Pancreas (tissue), 10 donors: ENCODE measurements around the gene ACLY. TPM values are rescaled to one million over a fixed set of nuclear protein-coding genes. Genes with fewer than 3 reads are reported as not detected.
"Not testable (repeated sequence)": the region's sequence is repeated elsewhere in the genome, so short reads cannot be mapped to it uniquely, and the experiment has no call there.

Experiments used
- ATAC-seq, 4 donors: fragments of 200-7000 bp; cut with Tn5 transposase; one replicate each; pipeline versions ENCODE4 v1.8.0 to v1.9.1; 2020; ENCODE audit warnings: mild to moderate bottlenecking in 4 of 4, moderate library complexity in 4 of 4
- DNase-seq, 6 donors: peaks; one replicate each; pipeline ENCODE4 v3.0.0-alpha.2; 2020
- FAIRE-seq: peaks from 2 replicates; lab custom pipeline; 2012; peaks lifted over from hg19 to GRCh38; lab: Jason Lieb, UNC
- H3K27ac ChIP-seq, 4 donors: fragments of 200-600 bp; sonication (generic); 1 replicate in 3 of 4; 2 replicates in 1 of 4; pipeline versions ENCODE4 v1.5.0 to v1.8.0; 2020
- H3K27me3 ChIP-seq, 4 donors: fragments of 200-600 bp; one replicate each; pipeline ENCODE4 v1.8.0; 2021
- H3K36me3 ChIP-seq, 3 donors: fragments of 200-600 bp; sonication (generic) in 1 of 3; one replicate each; pipeline versions ENCODE4 v1.5.0 to v1.8.0; 2020 to 2021
- H3K4me1 ChIP-seq, 3 donors: fragments of 200-600 bp; one replicate each; pipeline ENCODE4 v1.8.0; 2021
- H3K4me3 ChIP-seq, 4 donors: fragments of 200-600 bp; sonication (generic) in 2 of 4; one replicate each; pipeline versions ENCODE4 v1.5.0 to v1.8.0; 2020 to 2021
- H3K9me3 ChIP-seq, 4 donors: fragments of 200-600 bp; one replicate each; pipeline ENCODE4 v1.8.0; 2021
- WGBS, 2 donors: extraction: QIAGEN DNeasy Blood & Tissue Kit; methylation state at CpG; one replicate each; pipeline ENCODE4 v1.1.7; 2013; 5-methylcytosine and 5-hydroxymethylcytosine counted together
- intact Hi-C, 3 donors: fragments of 100-400 bp; cut with DNase I; formaldehyde crosslinking; loops; one replicate each; pipeline versions ENCODE4 v1.11.1 to v1.14.2; 2022
- polyA plus RNA-seq, 2 donors: library from polyadenylated mRNA; stranded (reverse); fragments of 200-250 nt; gene quantifications; one replicate each; pipeline ENCODE4 v1.2.3, GENCODE V29; 2013
- total RNA-seq, 6 donors: library from RNA; stranded (reverse); fragmentation: NEBNext Ultra II Directional in 4 of 6; extraction: Animal tissue kit (Norgen Biotek cat#: 25700) in 4 of 6; gene quantifications; one replicate each; pipeline versions ENCODE4 v1.2.1 to v1.2.4, GENCODE V29; 2021 to 2023
- TF ChIP-seq, protein P1 (sequence below), 4 donors: fragments of 200-600 bp; sonication (generic) in 3 of 4; IDR thresholded peaks; one replicate each; pipeline versions ENCODE4 v1.5.0 to v1.8.0; 2021; ENCODE audit warnings: antibody characterized with exemption in 4 of 4
- donor health status: healthy with polysubstance abuse.
- donor health status: DM: no; HTN: no; CAD: no; lungs with moderate emphysema.
- donor health status: DM: no; HTN: no; CAD: no.
- donor health status: control.
- donor health status: control.
- donor health status: Bipolar disorder and iron deficiency.
- donor health status: DM: yes; HTN: yes; CAD: no.
- donor health status: DM: no; HTN: no; CAD: no.
- donor health status: DM: no; HTN: no; CAD: no.
- donor health status: DM: yes; HTN: yes; CAD: no.

The ACLY gene
- total and polyA plus RNA-seq, 8 donors = 22.0 to 101 (median 58.3) TPM

DNA sequence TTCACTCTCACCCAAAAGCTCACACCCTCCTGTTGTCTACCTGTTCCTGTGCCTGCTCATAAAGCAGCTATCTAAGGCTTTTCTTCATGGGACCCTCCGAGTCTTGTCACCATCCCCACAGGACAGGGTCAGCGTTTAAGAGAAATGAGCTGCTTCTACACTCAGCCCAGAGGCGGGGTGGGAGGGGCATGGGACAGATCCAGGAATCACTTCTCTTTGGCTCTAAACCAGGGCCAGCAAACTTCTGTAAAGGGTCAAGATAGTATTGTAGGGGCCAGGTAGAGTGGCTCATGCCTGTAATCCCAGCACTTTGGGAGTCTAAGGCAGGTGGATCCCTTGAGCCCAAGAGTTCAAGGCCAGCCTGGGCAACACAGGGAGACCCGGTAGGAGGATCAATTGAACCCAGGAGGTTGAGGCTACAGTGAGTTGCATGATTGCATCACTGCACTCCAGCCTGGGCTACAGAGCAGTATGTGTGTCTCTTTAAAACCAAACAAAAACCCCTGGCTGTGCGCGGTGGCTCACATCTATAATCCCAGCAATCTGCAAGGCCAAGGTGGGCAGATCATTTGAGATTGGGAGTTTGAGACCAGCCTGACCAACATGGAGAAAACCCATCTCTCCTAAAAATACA is 30.3 kb downstream of the ACLY start:
- no peak overlapping the region for H3K4me3 ChIP-seq
- TF ChIP-seq, protein P1, sequence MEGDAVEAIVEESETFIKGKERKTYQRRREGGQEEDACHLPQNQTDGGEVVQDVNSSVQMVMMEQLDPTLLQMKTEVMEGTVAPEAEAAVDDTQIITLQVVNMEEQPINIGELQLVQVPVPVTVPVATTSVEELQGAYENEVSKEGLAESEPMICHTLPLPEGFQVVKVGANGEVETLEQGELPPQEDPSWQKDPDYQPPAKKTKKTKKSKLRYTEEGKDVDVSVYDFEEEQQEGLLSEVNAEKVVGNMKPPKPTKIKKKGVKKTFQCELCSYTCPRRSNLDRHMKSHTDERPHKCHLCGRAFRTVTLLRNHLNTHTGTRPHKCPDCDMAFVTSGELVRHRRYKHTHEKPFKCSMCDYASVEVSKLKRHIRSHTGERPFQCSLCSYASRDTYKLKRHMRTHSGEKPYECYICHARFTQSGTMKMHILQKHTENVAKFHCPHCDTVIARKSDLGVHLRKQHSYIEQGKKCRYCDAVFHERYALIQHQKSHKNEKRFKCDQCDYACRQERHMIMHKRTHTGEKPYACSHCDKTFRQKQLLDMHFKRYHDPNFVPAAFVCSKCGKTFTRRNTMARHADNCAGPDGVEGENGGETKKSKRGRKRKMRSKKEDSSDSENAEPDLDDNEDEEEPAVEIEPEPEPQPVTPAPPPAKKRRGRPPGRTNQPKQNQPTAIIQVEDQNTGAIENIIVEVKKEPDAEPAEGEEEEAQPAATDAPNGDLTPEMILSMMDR (IDR thresholded peaks at IDR 0.05) = no peak
- no peaks in the 10 kb centered on the region for H3K9me3 ChIP-seq
- no peak overlapping the region for H3K27ac ChIP-seq
- intact Hi-C loops = no loop called here
- 73% methylated on average over 6 of the region's 6 CpGs for WGBS, 2 donors
- peaks cover 26 to 89% (median 54%) of the 10 kb centered on the region in 3 donors for H3K36me3 ChIP-seq
- ATAC-seq (peak in 1 of 4 donors; percentile 15), FAIRE-seq (no peak), DNase-seq (no peak)
- no peaks in the 10 kb centered on the region for H3K27me3 ChIP-seq
- no peaks in the 10 kb centered on the region for H3K4me1 ChIP-seq

DNA sequence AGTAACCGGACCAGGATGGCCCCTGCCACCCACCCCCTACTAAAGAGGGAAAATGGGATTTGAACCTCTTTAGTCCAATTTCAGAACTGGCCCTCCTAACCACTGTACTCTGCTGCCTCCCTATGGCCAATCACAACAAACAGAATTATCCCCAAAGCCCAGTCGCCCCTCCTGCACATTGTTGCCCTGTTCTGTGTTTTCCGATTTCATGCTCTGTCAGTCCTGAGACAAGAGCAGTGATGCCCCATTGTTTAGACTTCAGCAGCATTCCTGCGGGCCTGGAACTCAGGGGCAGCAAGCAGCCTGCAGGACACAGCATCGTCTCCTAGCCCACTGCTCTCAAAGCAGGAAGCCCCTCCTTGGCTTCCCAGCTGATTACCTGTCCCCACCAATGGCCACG is 33.0 kb downstream of the ACLY start:
- no peak for FAIRE-seq
- Histone ChIP-seq H3K4me1 (no peaks in the 10 kb centered on the region), H3K27me3 (no peaks in the 10 kb centered on the region), H3K36me3 (peaks cover 22 to 72% (median 35%) of the 10 kb centered on the region in 3 donors), H3K9me3 (no peaks in the 10 kb centered on the region), H3K27ac (no peak overlapping the region), H3K4me3 (no peak overlapping the region)
- DNase-seq = no peak
- TF ChIP-seq, protein P1 (IDR thresholded peaks at IDR 0.05) = no peak
- intact Hi-C loops = no loop called here
- ATAC-seq = no peak
- WGBS, 2 donors = 84 to 95% methylated on average over 6 of the region's 6 CpGs

DNA sequence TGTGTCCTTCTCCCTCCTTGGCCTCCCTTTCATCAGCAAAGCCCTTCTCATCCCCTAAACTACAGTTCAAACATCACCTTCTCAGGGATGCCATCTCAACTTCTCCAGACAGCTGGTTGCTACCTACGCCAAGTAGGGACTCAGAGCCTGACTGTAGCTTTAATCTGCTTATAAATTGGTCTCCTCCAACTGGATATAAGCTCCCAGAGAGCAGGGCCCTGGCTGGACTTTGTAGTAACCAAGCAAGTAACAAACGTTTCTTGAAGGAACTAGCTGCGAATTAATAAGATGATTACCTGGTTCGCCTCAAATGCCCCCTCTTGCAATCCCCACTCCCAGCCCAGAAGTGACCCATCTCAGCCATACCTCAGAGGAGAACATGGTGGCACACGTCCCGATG is 36.0 kb downstream of the ACLY start:
- DNase-seq = no peak
- no peaks in the 10 kb centered on the region for H3K27me3 ChIP-seq
- H3K36me3 ChIP-seq = peaks cover 16 to 70% (median 40%) of the 10 kb centered on the region in 3 donors
- no peak overlapping the region for H3K4me3 ChIP-seq
- H3K27ac ChIP-seq = no peak overlapping the region
- no peaks in the 10 kb centered on the region for H3K9me3 ChIP-seq
- H3K4me1 ChIP-seq = no peaks in the 10 kb centered on the region
- TF ChIP-seq, protein P1 (IDR thresholded peaks at IDR 0.05) = no peak
- intact Hi-C loops = no loop called here
- WGBS, 2 donors = 80 to 85% methylated on average over 6 of the region's 6 CpGs
- ATAC-seq = no peak
- no peak for FAIRE-seq

DNA sequence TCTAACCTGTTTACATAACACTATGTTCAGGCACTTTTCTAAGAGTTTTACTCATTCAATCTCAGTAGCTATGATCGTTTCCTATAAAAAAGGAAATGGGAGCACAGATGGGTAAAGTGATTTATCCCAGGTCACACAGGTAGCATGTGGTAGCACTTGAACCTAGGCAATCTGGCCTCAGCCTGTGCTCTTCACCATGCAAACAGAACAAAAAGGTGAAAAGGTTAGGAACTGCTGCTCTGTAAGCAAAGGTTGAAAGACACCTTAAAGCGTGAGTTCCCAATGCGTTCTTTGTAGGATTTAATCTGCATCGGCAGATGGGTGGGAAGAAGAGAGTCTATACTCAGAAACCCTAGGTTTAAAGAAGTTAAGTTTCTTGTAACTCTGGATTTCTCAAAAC is 38.6 kb downstream of the ACLY start:
- no peak for DNase-seq
- WGBS, 2 donors = 88% methylated on average over 4 of the region's 4 CpGs
- Histone ChIP-seq H3K36me3 (peaks cover 6 to 57% (median 28%) of the 10 kb centered on the region in 3 donors), H3K27me3 (no peaks in the 10 kb centered on the region), H3K27ac (no peak overlapping the region), H3K9me3 (no peaks in the 10 kb centered on the region), H3K4me3 (no peak overlapping the region), H3K4me1 (no peaks in the 10 kb centered on the region)
- TF ChIP-seq, protein P1 (IDR thresholded peaks at IDR 0.05) = no peak
- FAIRE-seq = no peak
- no peak for ATAC-seq
- intact Hi-C loops = no loop called here

DNA sequence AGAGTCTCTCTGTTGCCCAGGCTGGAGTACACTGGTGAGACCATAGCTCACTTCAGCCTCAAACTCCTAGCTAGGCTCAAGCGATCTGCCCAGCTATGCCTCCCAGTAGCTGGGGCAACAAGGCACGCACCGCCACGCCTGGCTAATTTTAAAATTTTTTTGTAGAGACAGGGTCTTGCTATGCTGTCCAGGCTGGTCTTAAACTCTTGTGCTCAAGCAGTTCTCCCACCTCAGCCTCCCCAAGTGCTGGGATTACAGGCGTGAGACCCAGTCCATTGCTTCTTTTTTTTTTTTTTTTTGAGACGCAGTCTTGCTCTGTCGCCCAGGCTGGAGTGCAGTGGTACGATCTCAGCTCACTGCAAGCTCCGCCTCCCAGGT is 44.5 kb downstream of the ACLY start:
- H3K27ac ChIP-seq, H3K4me1 ChIP-seq, FAIRE-seq, H3K27me3 ChIP-seq, intact Hi-C loops, H3K4me3 ChIP-seq, H3K9me3 ChIP-seq, ATAC-seq: not testable (repeated sequence)
- peak in 1 of 6 donors; percentile 14 for DNase-seq
- H3K36me3 ChIP-seq = peaks cover 4 to 60% (median 28%) of the 10 kb centered on the region in 3 donors
- WGBS, 2 donors = 96% methylated on average over 8 to 9 of the region's 9 CpGs
